ENCODE data around the gene FANCI. TPM values are rescaled to one million over a fixed set of nuclear protein-coding genes. Genes with fewer than 3 reads are reported as not detected.

FANCI gene
- total and polyA plus RNA-seq, 4 donors: 3.2 to 11.9 (median 6.3) TPM

DNA sequence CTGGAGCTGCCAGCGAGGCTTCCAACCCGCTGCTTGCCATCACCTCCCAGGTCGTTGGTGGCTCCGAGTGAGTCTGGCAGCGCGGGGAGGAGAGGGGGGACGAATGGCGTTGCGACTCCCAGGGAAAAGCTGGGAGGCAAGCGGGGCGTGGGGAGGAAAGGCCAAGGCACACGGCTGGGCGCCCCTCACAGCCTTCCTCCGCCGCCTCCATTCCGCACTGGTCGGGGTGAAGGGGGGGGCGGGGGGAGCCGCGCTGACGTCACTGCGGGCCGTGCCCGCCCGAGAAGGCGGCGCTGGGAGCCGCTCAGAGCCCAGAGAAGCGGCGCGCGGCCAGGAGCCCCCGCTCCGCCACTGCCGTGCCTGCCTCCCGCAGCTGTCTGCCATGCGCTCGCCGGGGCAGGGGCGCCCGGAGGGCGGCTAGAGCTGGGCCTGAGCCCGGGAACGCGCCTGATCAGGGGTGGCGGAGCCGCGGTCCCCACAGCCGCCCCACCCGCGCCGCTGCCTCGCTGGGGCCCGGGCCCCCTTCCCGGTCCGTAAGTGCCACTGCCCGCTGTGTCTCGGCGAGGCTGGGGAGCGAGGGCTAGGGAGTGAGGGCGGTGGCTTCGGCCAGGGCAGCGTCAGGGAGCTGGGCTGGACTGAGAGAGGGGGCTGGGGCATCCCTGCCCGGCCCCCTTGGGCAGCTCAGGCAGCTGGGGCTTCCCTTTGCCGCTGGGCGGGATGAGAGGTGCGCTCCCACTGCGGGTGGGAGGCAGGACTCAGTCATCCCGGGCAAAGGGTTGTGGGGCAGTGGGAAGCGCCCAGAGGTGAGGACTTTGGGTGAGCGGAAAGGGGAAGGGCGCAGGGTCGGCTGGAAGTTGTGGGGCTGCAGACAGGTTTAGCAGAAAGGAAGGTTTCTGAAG is 118.7 kb downstream of the FANCI start:
- Histone ChIP-seq H3K9me3 (ENCODE audit: control insufficient read depth in 4 of 4, insufficient read depth in 3 of 4, low read length in 3 of 4) (peaks cover 0 to 11% (median 0%) of the 10 kb centered on the region in 4 donors), H3K4me1 (ENCODE audit: control insufficient read depth in 5 of 5, insufficient read depth in 5 of 5, low read length in 5 of 5) (peaks cover 0 to 13% (median 0%) of the 10 kb centered on the region in 5 donors), H3K27ac (ENCODE audit: low read depth in 1 of 2, low read length in 1 of 2) (no peak overlapping the region), H3K27me3 (ENCODE audit: control insufficient read depth in 3 of 3, insufficient read depth in 3 of 3, low read length in 2 of 3) (peaks cover 33 to 91% (median 80%) of the 10 kb centered on the region in 3 donors), H3K9ac (ENCODE audit: insufficient read depth in 1 of 2, low read length in 2 of 2) (no peak overlapping the region), H3K36me3 (ENCODE audit: control insufficient read depth in 4 of 4, insufficient read depth in 4 of 4, low read length in 4 of 4) (no peaks in the 10 kb centered on the region), H3K4me3 (no peak overlapping the region)
- 5 to 7% methylated on average over 21 to 73 of the region's 73 CpGs for WGBS, 2 donors
- DNase-seq (no peak), ATAC-seq (ENCODE audit: insufficient read depth, low FRiP score) (no peak)
- no peak for TF ChIP-seq CTCF (IDR thresholded peaks at IDR 0.05; ENCODE audit: control extremely low read depth, extremely low read depth)

GRCh38 chr15:89363133-89363532 is 119.4 kb downstream of the FANCI start:
- no peak overlapping the region for H3K4me3 ChIP-seq
- TF ChIP-seq CTCF (IDR thresholded peaks at IDR 0.05; ENCODE audit: control extremely low read depth, extremely low read depth): no peak
- no peak overlapping the region for H3K9ac ChIP-seq (ENCODE audit: insufficient read depth in 1 of 2, low read length in 2 of 2)
- peaks cover 0 to 17% (median 0%) of the 10 kb centered on the region in 5 donors for H3K4me1 ChIP-seq (ENCODE audit: control insufficient read depth in 5 of 5, insufficient read depth in 5 of 5, low read length in 5 of 5)
- H3K27me3 ChIP-seq (ENCODE audit: control insufficient read depth in 3 of 3, insufficient read depth in 3 of 3, low read length in 2 of 3): peaks cover 35 to 88% (median 80%) of the 10 kb centered on the region in 3 donors
- DNase-seq (no peak), ATAC-seq (ENCODE audit: insufficient read depth, low FRiP score) (no peak)
- H3K9me3 ChIP-seq (ENCODE audit: control insufficient read depth in 4 of 4, insufficient read depth in 3 of 4, low read length in 3 of 4): peaks cover 0 to 11% (median 0%) of the 10 kb centered on the region in 4 donors
- no peak overlapping the region for H3K27ac ChIP-seq (ENCODE audit: low read depth in 1 of 2, low read length in 1 of 2)
- no peaks in the 10 kb centered on the region for H3K36me3 ChIP-seq (ENCODE audit: control insufficient read depth in 4 of 4, insufficient read depth in 4 of 4, low read length in 4 of 4)
- 8 to 14% methylated on average over 6 of the region's 6 CpGs for WGBS, 2 donors

GRCh38 chr15:89363770-89364169 is 120.0 kb downstream of the FANCI start:
- Histone ChIP-seq H3K4me3 (no peak overlapping the region), H3K36me3 (ENCODE audit: control insufficient read depth in 4 of 4, insufficient read depth in 4 of 4, low read length in 4 of 4) (no peaks in the 10 kb centered on the region)
- no peak for ATAC-seq (ENCODE audit: insufficient read depth, low FRiP score)

More at GRCh38 chr15:89363770-89364169, 120.0 kb downstream of the FANCI start:
- peaks cover 0 to 17% (median 0%) of the 10 kb centered on the region in 5 donors for H3K4me1 ChIP-seq (ENCODE audit: control insufficient read depth in 5 of 5, insufficient read depth in 5 of 5, low read length in 5 of 5)
- WGBS, 2 donors: 23 to 45% methylated on average over 4 of the region's 4 CpGs
- H3K27me3 ChIP-seq (ENCODE audit: control insufficient read depth in 3 of 3, insufficient read depth in 3 of 3, low read length in 2 of 3): peaks cover 38 to 90% (median 80%) of the 10 kb centered on the region in 3 donors
- no peak for TF ChIP-seq CTCF (IDR thresholded peaks at IDR 0.05; ENCODE audit: control extremely low read depth, extremely low read depth)
- peaks cover 0 to 11% (median 0%) of the 10 kb centered on the region in 4 donors for H3K9me3 ChIP-seq (ENCODE audit: control insufficient read depth in 4 of 4, insufficient read depth in 3 of 4, low read length in 3 of 4)
- no peak for DNase-seq
- no peak overlapping the region for H3K27ac ChIP-seq (ENCODE audit: low read depth in 1 of 2, low read length in 1 of 2)
- no peak overlapping the region for H3K9ac ChIP-seq (ENCODE audit: insufficient read depth in 1 of 2, low read length in 2 of 2)

Data from lung (tissue), 12 donors.